Measurements from ENCODE around the gene ST8SIA6. TPM values are rescaled to one million over a fixed set of nuclear protein-coding genes. Genes with fewer than 3 reads are reported as not detected.

Gene ST8SIA6
- polyA plus RNA-seq, 2 of the 4 experiments (the other 2 are of a cell fraction), result 0.16 to 0.25 TPM

DNA sequence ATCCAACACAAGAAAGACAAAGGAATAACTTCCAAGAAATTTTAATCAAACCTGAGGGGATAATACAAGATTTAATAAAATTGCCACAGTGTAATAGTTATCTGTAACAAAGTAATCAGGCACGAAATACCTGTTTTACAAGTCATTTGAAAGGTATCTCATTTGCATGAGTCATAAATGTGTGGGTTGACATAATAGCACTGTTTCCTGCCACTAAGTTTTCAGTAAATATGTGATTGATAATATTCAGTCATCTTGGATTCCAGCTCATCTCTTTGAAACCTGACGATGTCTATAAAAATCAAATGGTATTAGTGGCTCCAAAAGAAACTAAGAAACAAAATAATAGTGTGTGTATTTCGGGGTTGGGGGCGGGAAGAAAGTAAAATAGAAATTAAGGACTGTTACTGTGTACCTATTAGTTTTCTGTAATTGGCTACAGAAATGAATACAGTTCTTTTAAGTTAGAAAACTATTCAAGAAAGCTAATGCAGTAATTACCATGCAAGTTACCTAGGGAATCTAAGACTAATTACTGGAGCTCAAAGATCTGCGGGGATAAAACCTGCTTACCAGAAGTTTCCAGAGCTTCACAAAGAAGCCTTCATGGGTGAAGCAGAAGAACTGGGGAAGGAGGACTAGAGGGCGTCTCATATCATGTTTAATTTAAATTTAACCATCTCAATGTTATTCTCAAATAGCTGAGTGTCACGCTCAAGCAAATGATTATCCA, 100.7 kb downstream of the ST8SIA6 start:
- no peak for TF ChIP-seq GATA3 (IDR thresholded peaks at IDR 0.05; ENCODE audit: borderline replicate concordance)
- TF ChIP-seq EHF (CRISPR knock-in tag; IDR thresholded peaks at IDR 0.05), result no peak
- TF ChIP-seq RARB (CRISPR knock-in tag; IDR thresholded peaks at IDR 0.05), result no peak
- TF ChIP-seq MAX (IDR thresholded peaks at IDR 0.05), result no peak
- TF ChIP-seq, protein P1, sequence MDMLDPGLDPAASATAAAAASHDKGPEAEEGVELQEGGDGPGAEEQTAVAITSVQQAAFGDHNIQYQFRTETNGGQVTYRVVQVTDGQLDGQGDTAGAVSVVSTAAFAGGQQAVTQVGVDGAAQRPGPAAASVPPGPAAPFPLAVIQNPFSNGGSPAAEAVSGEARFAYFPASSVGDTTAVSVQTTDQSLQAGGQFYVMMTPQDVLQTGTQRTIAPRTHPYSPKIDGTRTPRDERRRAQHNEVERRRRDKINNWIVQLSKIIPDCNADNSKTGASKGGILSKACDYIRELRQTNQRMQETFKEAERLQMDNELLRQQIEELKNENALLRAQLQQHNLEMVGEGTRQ (IDR thresholded peaks at IDR 0.05), result no peak
- no peak for TF ChIP-seq FOSL2 (IDR thresholded peaks at IDR 0.05)
- TF ChIP-seq FOSL2 (CRISPR knock-in tag; IDR thresholded peaks at IDR 0.05), result peak; percentile 40
- H3K4me3 ChIP-seq, result no peak overlapping the region
- DNase-seq (ENCODE audit: low read depth in 1 of 2, low spot score in 1 of 2) (no peak), ATAC-seq (no peak), FAIRE-seq (no peak)
- WGBS (ENCODE audit: missing lambda C conversion rate), result 16% methylated on average over 7 of the region's 7 CpGs
- no peak overlapping the region for H3K4me2 ChIP-seq
- ChIA-PET POLR2A (no interaction called here), CTCF (interaction anchor here (0.7 to 1.5 kb wide), 3 partner anchors 32 to 80 kb away, joined by 3 to 4 read pairs (median 3); no protein-coding TSS in a partner anchor)
- H3K27ac ChIP-seq, result no peak overlapping the region
- H3K4me1 ChIP-seq, result no peaks in the 10 kb centered on the region
- 0 out of 3 replicates have a peak, but pooled peaks cover 3% of the 10 kb centered on the region for H3K9me3 ChIP-seq

DNA sequence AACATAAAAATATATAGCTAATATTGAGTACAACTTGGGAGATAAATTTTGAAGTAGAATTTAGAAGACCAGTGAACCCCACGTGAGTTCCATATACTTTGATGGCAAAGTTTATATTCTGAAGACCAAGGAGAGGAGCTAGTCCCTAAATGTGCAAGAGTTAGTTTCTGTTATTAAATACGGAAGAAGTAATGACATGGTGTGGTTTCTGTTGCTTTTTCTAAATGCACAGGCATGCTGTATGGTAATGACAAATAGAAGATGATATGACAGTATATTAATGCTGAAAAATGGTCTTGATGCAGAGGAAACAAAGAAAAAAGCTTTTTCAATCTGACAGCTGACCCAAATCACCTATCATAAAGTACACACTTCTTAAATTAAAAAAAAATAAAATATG, 101.8 kb downstream of the ST8SIA6 start:
- ChIA-PET CTCF (interaction anchor here (1.2 to 1.5 kb wide), 2 partner anchors 63 to 94 kb away, joined by 3 read pairs; no protein-coding TSS in a partner anchor), POLR2A (no interaction called here)
- no peak overlapping the region for H3K4me3 ChIP-seq
- DNase-seq (ENCODE audit: low read depth in 1 of 2, low spot score in 1 of 2), result no peak
- FAIRE-seq, result no peak
- H3K4me1 ChIP-seq, result no peaks in the 10 kb centered on the region
- no peak overlapping the region for H3K4me2 ChIP-seq
- no peak for ATAC-seq
- H3K9me3 ChIP-seq, result 0 out of 3 replicates have a peak, but pooled peaks cover 3% of the 10 kb centered on the region
- no peak overlapping the region for H3K27ac ChIP-seq
- 30% methylated on average over 2 of the region's 2 CpGs for WGBS (ENCODE audit: missing lambda C conversion rate)
- TF ChIP-seq, protein P2, sequence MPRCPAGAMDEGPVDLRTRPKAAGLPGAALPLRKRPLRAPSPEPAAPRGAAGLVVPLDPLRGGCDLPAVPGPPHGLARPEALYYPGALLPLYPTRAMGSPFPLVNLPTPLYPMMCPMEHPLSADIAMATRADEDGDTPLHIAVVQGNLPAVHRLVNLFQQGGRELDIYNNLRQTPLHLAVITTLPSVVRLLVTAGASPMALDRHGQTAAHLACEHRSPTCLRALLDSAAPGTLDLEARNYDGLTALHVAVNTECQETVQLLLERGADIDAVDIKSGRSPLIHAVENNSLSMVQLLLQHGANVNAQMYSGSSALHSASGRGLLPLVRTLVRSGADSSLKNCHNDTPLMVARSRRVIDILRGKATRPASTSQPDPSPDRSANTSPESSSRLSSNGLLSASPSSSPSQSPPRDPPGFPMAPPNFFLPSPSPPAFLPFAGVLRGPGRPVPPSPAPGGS (IDR thresholded peaks at IDR 0.05), result no peak
- TF ChIP-seq CHD4 (IDR thresholded peaks at IDR 0.05; ENCODE audit: borderline replicate concordance), result no peak
- TF ChIP-seq FOXS1 (CRISPR knock-in tag; IDR thresholded peaks at IDR 0.05), result no peak
- TF ChIP-seq HOXB13 (CRISPR knock-in tag; IDR thresholded peaks at IDR 0.05; ENCODE audit: low read depth), result no peak
- TF ChIP-seq ESRRA (IDR thresholded peaks at IDR 0.05; ENCODE audit: borderline replicate concordance, low read length), result no peak
- no peak for TF ChIP-seq SMC3 (IDR thresholded peaks at IDR 0.05)
- TF ChIP-seq CEBPB (IDR thresholded peaks at IDR 0.05), result no peak
- no peak for TF ChIP-seq ZNF302 (CRISPR knock-in tag; IDR thresholded peaks at IDR 0.05)

- FAIRE-seq (no peak), DNase-seq (ENCODE audit: low read depth in 1 of 2, low spot score in 1 of 2) (no peak), ATAC-seq (no peak)
- Histone ChIP-seq H3K27ac (no peak overlapping the region), H3K4me2 (no peak overlapping the region), H3K9me3 (0 out of 3 replicates have a peak, but pooled peaks cover 3% of the 10 kb centered on the region), H3K4me1 (no peaks in the 10 kb centered on the region), H3K4me3 (no peak overlapping the region)
- WGBS (ENCODE audit: missing lambda C conversion rate), result 3% methylated on average over 1 of the region's 1 CpG
- POLR2A ChIA-PET, result no interaction called here
- CTCF ChIA-PET, result interaction anchor here (1.2 kb wide), 1 partner anchor 93 kb away, joined by 3 read pairs; no protein-coding TSS in a partner anchor
- TF ChIP-seq ZNF302 (CRISPR knock-in tag; IDR thresholded peaks at IDR 0.05) (no peak), ATOH8 (CRISPR knock-in tag; IDR thresholded peaks at IDR 0.05; ENCODE audit: low read depth) (no peak), MAX (IDR thresholded peaks at IDR 0.05) (no peak), MAZ (IDR thresholded peaks at IDR 0.05; ENCODE audit: borderline replicate concordance, low read depth, low read length) (no peak)
These were observed 102.9 kb downstream of the ST8SIA6 start for GRCh38 chr10:17351506-17351905.
